ENCODE data around the gene TMTC1. TPM values are rescaled to one million over a fixed set of nuclear protein-coding genes. Genes with fewer than 3 reads are reported as not detected.

TMTC1 gene
- polyA plus RNA-seq, 1 of the 3 experiments (the other 2 are of a cell fraction): 0.13 TPM

GRCh38 chr12:29782285-29782870 is 1.4 kb downstream of the TMTC1 start:
- 76% methylated on average over 16 of the region's 16 CpGs for WGBS (ENCODE audit: low lambda C conversion rate)
- Histone ChIP-seq H3K36me3 (replicated peaks in 1 of 2; ENCODE audit: control insufficient read depth in 1 of 2, insufficient read depth in 2 of 2, low read length in 1 of 2) (no peaks in the 10 kb centered on the region), H4K20me1 (ENCODE audit: insufficient read depth) (no peaks in the 10 kb centered on the region), H3K4me3 (ENCODE audit: low read depth in 2 of 2, low read length in 1 of 2) (no peak overlapping the region; a peak in 1 of 4 replicates), H3K9me3 (no peaks in the 10 kb centered on the region), H3K9me2 (no peaks in the 10 kb centered on the region), H3K4me1 (ENCODE audit: control insufficient read depth in 1 of 2, insufficient read depth in 2 of 2, low read depth in 1 of 2, low read length in 1 of 2) (peaks cover 0 to 3% of the 10 kb centered on the region in 2 experiments; a peak in 1 of 4 replicates), H3K9ac (no peak overlapping the region), H3K27me3 (ENCODE audit: insufficient read depth) (peaks cover 29% of the 10 kb centered on the region), H3F3A (replicated peaks; ENCODE audit: insufficient read depth) (no peaks in the 10 kb centered on the region), H3K27ac (ENCODE audit: low read depth in 2 of 2, low read length in 1 of 2) (no peak overlapping the region), H2AFZ (ENCODE audit: low read depth) (no peak overlapping the region), H3K79me2 (ENCODE audit: insufficient read depth) (no peaks in the 10 kb centered on the region), H3K4me2 (no peak overlapping the region)
- DNase-seq: no peak
- no peak for TF ChIP-seq RCOR1 (IDR thresholded peaks at IDR 0.05; ENCODE audit: low read length)
- no peak for TF ChIP-seq GATA2 (CRISPR knock-in tag; IDR thresholded peaks at IDR 0.05)
- TF ChIP-seq, protein P1, sequence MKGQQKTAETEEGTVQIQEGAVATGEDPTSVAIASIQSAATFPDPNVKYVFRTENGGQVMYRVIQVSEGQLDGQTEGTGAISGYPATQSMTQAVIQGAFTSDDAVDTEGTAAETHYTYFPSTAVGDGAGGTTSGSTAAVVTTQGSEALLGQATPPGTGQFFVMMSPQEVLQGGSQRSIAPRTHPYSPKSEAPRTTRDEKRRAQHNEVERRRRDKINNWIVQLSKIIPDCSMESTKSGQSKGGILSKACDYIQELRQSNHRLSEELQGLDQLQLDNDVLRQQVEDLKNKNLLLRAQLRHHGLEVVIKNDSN (IDR thresholded peaks at IDR 0.05; ENCODE audit: borderline replicate concordance, low read depth): no peak
- TF ChIP-seq POLR2AphosphoS5 (IDR thresholded peaks at IDR 0.05; ENCODE audit: low read depth, low read length): no peak
- no peak for TF ChIP-seq TEAD4 (IDR thresholded peaks at IDR 0.05; ENCODE audit: borderline replicate concordance, insufficient read depth)
- no peak for TF ChIP-seq NFIC (IDR thresholded peaks at IDR 0.05; ENCODE audit: borderline replicate concordance)
- TF ChIP-seq TAF1 (IDR thresholded peaks at IDR 0.05; ENCODE audit: borderline replicate concordance, low read depth, low read length): no peak
- ChIA-PET CTCF (no interaction called here), POLR2A (no interaction called here)

DNA sequence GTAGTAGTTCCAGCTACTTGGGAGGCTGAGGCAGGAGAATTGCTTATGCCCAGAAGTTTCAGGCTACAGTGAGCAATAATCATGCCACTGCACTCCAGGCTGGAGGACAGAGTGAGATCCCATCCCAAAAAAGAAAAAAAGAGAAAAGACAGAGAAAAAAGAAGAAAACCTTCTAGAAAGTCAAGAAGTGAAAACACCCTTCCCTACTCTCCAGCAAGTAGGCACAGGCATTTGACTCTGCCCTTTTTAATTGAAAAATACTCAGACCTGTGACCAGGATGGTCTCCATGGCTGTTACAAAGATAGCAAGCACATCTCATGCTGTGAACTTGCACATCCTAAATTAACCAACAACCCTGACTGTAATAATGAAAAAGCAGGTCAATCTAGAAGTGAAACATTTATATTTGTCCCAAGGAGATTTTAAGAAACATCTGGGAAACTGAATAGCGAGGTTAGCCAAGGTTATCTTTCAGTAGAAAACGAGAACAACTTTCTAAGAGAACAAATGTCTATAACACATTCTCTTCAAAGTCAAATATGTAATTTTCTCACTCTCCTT is 2.0 kb downstream of the TMTC1 start:
- peaks cover 0 to 3% of the 10 kb centered on the region in 2 experiments; a peak in 1 of 4 replicates for H3K4me1 ChIP-seq (ENCODE audit: control insufficient read depth in 1 of 2, insufficient read depth in 2 of 2, low read depth in 1 of 2, low read length in 1 of 2)
- 80% methylated on average over 2 of the region's 2 CpGs for WGBS (ENCODE audit: low lambda C conversion rate)
- H3K9me3 ChIP-seq: no peaks in the 10 kb centered on the region
- no peaks in the 10 kb centered on the region for H3K36me3 ChIP-seq (replicated peaks in 1 of 2; ENCODE audit: control insufficient read depth in 1 of 2, insufficient read depth in 2 of 2, low read length in 1 of 2)
- H3K79me2 ChIP-seq (ENCODE audit: insufficient read depth): no peaks in the 10 kb centered on the region
- H3K27me3 ChIP-seq (ENCODE audit: insufficient read depth): peaks cover 29% of the 10 kb centered on the region
- POLR2A ChIA-PET: no interaction called here
- TF ChIP-seq NFIC (IDR thresholded peaks at IDR 0.05; ENCODE audit: borderline replicate concordance) (no peak), NRF1 (IDR thresholded peaks at IDR 0.05; ENCODE audit: low read depth, low read length) (no peak), GATA2 (CRISPR knock-in tag; IDR thresholded peaks at IDR 0.05) (no peak), YY1 (IDR thresholded peaks at IDR 0.05; ENCODE audit: low read depth) (no peak), IRF3 (IDR thresholded peaks at IDR 0.05; ENCODE audit: low read depth, low read length) (no peak), TAF1 (IDR thresholded peaks at IDR 0.05; ENCODE audit: borderline replicate concordance, low read depth, low read length) (no peak)
- TF ChIP-seq, protein P2, sequence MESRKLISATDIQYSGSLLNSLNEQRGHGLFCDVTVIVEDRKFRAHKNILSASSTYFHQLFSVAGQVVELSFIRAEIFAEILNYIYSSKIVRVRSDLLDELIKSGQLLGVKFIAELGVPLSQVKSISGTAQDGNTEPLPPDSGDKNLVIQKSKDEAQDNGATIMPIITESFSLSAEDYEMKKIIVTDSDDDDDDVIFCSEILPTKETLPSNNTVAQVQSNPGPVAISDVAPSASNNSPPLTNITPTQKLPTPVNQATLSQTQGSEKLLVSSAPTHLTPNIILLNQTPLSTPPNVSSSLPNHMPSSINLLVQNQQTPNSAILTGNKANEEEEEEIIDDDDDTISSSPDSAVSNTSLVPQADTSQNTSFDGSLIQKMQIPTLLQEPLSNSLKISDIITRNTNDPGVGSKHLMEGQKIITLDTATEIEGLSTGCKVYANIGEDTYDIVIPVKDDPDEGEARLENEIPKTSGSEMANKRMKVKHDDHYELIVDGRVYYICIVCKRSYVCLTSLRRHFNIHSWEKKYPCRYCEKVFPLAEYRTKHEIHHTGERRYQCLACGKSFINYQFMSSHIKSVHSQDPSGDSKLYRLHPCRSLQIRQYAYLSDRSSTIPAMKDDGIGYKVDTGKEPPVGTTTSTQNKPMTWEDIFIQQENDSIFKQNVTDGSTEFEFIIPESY (IDR thresholded peaks at IDR 0.05; ENCODE audit: borderline replicate concordance, low read depth): no peak
- no peaks in the 10 kb centered on the region for H3F3A ChIP-seq (replicated peaks; ENCODE audit: insufficient read depth)
- DNase-seq: no peak
- H2AFZ ChIP-seq (ENCODE audit: low read depth): no peak overlapping the region
- no peak overlapping the region for H3K4me3 ChIP-seq (ENCODE audit: low read depth in 2 of 2, low read length in 1 of 2)
- H3K4me2 ChIP-seq: no peak overlapping the region
- H4K20me1 ChIP-seq (ENCODE audit: insufficient read depth): no peaks in the 10 kb centered on the region
- CTCF ChIA-PET: no interaction called here
- H3K9ac ChIP-seq: no peak overlapping the region
- no peaks in the 10 kb centered on the region for H3K9me2 ChIP-seq
- no peak overlapping the region for H3K27ac ChIP-seq (ENCODE audit: low read depth in 2 of 2, low read length in 1 of 2)
